Fibroblast of pulmonary artery (primary cell): ENCODE data around the gene DNM1.

Source experiments
- DNase-seq: peaks from one replicate; pipeline ENCODE4 v3.0.0-alpha.2; 2010; ENCODE audit warnings: low read depth
- H3K4me3 ChIP-seq: replicated peaks from 2 replicates; pipeline ENCODE4 v1.5.1; 2011; ENCODE audit warnings: low read depth, mild to moderate bottlenecking, control low read depth, low read length, moderate library complexity
- CTCF ChIP-seq: IDR thresholded peaks from 2 replicates; pipeline ENCODE4 v1.5.1; 2011; ENCODE audit warnings: mild to moderate bottlenecking, control low read depth, low read length, inconsistent platforms; ENCODE audit errors: missing control alignments

Gene DNM1

GRCh38 chr9:128260340-128260739, 57.2 kb downstream of the DNM1 start:
- no peak for TF ChIP-seq CTCF
- H3K4me3 ChIP-seq = no peak overlapping the region
- no peak for DNase-seq

- no peak overlapping the region for H3K4me3 ChIP-seq
- no peak for DNase-seq
- no peak for TF ChIP-seq CTCF
These were observed 59.5 kb downstream of the DNM1 start for GRCh38 chr9:128262687-128263086.

- no peak overlapping the region for H3K4me3 ChIP-seq
- TF ChIP-seq CTCF = no peak
- no peak for DNase-seq
These were observed 62.2 kb downstream of the DNM1 start for GRCh38 chr9:128265348-128265847.

GRCh38 chr9:128266868-128267590, 63.9 kb downstream of the DNM1 start:
- no peak for DNase-seq
- H3K4me3 ChIP-seq = no peak overlapping the region
- no peak for TF ChIP-seq CTCF

- no peak for DNase-seq
- no peak for TF ChIP-seq CTCF
- H3K4me3 ChIP-seq = no peak overlapping the region
These were observed 67.9 kb downstream of the DNM1 start for GRCh38 chr9:128271112-128271511.

GRCh38 chr9:128271512-128271911, 68.3 kb downstream of the DNM1 start:
- no peak overlapping the region for H3K4me3 ChIP-seq
- DNase-seq = no peak
- no peak for TF ChIP-seq CTCF

GRCh38 chr9:128274245-128274644, 71.1 kb downstream of the DNM1 start:
- peak overlapping the region; percentile 98 for H3K4me3 ChIP-seq
- TF ChIP-seq CTCF = no peak
- no peak for DNase-seq
